Omental fat pad (tissue), 4 donors: ENCODE measurements around the gene HES3. TPM values are rescaled to one million over a fixed set of nuclear protein-coding genes. Genes with fewer than 3 reads are reported as not detected.

Experiments used
- ATAC-seq: fragments of 150-250 bp; one replicate; pipeline ENCODE4 v1.9.1; 2016; ENCODE audit warnings: mild to moderate bottlenecking, moderate library complexity; ENCODE audit not compliant: low FRiP score
- DNase-seq: peaks from one replicate; pipeline ENCODE4 v3.0.0-alpha.2; 2019; ENCODE audit warnings: low spot score
- total RNA-seq, 4 donors: library from RNA; depleted of rRNA; stranded (reverse); fragments of >200 nt; gene quantifications; one replicate each; pipeline ENCODE4 v1.1.0, GENCODE V29; 2016
- TF ChIP-seq, protein P1 (sequence below), 3 donors: fragments of 450-650 bp; IDR thresholded peaks; one replicate each; pipeline ENCODE4 v1.5.1; 2016 to 2017; ENCODE audit warnings: antibody characterized with exemption in 3 of 3, mild to moderate bottlenecking in 3 of 3, moderate library complexity in 2 of 3

The HES3 gene
- total RNA-seq, 4 donors from 2014 or later = not detected

DNA sequence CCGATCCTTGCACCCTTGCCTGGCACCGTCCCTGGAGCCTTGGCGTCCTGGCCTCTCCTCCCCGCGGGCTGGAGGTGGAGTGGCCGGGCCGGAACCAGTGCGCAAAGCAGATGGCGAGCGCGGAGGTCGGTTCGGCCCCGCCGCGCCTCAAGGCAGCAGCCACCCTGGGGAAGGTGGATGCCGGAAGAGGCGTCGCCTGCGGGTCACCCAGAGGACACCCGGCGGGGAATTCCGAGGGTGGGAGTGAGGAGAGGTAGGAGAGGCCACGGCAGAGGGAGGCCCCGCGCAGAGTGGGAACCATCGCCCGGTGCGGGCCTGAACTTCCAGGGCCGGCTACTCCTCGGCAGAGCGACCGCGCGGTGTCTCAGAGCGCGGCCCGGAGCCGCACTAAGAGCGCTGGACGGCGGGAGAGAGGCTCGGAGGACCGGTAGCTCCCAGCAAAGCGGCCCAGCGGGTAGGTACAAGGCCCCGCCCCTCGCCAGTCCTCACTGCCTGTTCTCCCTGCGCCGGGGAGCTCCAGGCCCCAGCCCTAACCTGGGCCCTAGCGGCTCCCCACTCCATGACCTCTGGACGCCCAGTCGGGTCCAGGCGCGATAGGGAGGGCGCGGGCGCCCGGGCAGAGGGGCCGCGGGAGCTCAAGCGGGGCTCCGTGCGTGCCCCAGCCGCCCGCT, 38.0 kb upstream of the HES3 start, which contains the start of gene RNF207:
Gene RNF207, plus strand, starts transcription at position 271 of the 671 bp plus-strand sequence. CDS start 417 bp downstream, outside the sequence.
- ATAC-seq (peak; percentile 69), DNase-seq (no peak)
- TF ChIP-seq, protein P1, sequence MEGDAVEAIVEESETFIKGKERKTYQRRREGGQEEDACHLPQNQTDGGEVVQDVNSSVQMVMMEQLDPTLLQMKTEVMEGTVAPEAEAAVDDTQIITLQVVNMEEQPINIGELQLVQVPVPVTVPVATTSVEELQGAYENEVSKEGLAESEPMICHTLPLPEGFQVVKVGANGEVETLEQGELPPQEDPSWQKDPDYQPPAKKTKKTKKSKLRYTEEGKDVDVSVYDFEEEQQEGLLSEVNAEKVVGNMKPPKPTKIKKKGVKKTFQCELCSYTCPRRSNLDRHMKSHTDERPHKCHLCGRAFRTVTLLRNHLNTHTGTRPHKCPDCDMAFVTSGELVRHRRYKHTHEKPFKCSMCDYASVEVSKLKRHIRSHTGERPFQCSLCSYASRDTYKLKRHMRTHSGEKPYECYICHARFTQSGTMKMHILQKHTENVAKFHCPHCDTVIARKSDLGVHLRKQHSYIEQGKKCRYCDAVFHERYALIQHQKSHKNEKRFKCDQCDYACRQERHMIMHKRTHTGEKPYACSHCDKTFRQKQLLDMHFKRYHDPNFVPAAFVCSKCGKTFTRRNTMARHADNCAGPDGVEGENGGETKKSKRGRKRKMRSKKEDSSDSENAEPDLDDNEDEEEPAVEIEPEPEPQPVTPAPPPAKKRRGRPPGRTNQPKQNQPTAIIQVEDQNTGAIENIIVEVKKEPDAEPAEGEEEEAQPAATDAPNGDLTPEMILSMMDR (IDR thresholded peaks at IDR 0.05) = no peak

DNA sequence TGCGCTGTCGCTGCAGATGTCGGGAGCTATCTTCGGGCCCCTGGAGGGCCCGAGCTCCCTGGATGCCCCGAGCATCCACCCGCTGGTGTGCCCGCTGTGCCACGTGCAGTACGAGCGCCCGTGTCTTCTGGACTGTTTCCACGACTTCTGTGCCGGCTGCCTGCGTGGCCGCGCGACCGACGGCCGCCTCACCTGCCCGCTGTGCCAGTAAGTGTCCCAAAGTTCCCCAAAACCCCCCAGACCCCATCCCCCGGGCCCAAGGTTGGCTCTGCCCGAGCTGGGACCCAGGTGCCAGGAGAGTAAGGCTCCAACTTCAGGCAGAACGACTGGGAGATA, 37.5 kb upstream of the HES3 start:
- no peak for ATAC-seq
- TF ChIP-seq, protein P1 (IDR thresholded peaks at IDR 0.05) = no peak
- no peak for DNase-seq

DNA sequence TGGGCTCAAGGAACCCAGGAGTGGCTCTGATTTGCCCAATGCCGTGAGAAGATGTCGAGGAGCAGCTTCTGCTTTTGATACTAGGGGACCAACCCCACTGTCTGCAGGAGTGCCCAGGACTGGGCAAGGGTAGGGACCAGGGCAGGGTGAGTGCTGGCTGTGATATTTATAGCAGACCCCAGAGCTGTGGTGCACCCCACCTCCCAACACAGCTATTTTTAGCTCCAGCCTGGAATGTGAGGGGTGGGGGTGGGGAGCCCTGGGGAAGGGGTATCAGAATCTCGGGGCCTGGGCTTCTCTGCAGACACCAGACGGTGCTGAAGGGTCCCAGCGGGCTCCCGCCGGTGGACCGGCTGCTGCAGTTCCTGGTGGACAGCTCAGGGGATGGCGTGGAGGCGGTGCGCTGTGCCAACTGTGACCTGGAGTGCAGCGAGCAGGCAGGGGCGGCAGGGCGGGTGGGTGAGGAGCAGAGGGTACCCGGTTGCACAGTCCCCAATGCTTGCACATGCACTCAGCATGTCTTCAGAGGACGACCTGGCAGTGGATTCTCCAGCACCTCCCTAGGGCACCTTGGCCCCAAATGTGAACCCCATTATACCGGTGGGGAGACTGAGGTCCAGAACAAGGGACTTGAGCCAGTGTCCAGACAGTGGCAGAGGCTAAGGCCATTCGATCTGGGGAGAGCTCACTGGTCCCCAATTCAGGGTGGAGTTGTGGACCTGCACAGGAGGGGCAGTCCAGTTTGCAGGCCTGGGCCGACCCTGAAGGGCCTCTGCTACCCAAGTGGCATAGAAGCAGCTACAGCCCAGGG, 36.7 kb upstream of the HES3 start:
- DNase-seq = no peak
- TF ChIP-seq, protein P1 (IDR thresholded peaks at IDR 0.05) = no peak
- no peak for ATAC-seq

DNA sequence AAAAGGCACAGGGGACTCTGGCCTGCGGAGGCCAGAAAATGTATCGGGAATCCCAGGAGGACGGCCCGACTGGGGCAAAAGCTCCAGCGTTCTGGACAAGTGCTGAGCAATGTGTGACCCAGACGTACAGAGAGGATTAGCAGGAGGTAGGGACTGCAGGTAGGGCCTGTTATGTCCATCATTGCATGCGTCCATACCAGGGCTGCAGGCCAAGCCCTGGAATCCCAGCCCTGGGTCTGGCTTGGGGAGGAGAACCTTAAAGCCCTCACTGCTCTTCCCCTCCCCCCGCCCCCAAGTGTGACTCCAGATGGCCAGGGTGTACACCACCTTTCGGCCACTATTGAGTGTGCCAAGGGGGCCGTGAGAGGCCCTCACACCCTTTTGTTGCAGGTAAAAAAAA, 36.1 kb upstream of the HES3 start:
- ATAC-seq (no peak), DNase-seq (no peak)
- TF ChIP-seq, protein P1 (IDR thresholded peaks at IDR 0.05) = no peak

DNA sequence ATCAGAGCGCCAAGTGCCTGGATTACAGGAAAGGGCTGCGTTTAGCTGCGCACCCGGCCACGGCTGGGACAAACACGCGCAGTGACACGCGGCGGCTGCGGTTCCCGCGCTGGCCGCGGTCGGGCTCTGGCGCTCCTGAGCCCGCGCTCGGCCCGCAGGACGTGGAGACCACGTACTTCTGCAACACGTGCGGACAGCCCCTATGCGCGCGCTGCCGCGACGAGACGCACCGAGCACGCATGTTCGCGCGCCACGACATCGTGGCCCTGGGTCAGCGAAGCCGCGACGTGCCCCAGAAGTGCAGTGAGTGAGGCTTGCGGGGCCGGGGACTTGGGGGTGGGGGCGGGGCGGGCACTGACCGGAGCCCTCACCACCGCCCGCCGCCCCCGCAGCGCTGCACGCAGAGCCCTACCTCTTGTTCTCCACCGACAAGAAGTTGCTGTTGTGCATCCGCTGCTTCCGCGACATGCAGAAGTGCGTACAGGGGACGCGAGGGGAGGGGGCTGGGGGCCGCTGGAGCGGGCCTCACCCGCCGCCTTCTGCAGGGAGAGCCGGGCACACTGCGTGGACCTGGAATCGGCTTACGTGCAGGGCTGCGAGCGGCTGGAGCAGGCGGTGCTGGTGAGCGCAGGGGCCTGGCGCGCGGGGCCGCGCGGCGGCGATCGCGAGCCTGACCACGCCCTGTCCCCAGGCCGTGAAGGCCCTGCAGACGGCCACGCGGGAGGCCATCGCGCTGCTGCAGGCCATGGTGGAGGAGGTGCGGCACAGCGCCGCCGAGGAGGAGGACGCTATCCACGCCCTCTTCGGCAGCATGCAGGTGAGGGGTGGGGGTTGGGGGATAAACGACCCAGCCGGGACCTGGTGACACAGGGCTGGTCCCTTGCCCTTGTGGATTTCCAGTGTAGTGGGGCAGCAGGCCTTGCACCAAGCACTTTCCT, 35.0 kb upstream of the HES3 start:
- DNase-seq (no peak), ATAC-seq (no peak)
- TF ChIP-seq, protein P1 (IDR thresholded peaks at IDR 0.05) = no peak

DNA sequence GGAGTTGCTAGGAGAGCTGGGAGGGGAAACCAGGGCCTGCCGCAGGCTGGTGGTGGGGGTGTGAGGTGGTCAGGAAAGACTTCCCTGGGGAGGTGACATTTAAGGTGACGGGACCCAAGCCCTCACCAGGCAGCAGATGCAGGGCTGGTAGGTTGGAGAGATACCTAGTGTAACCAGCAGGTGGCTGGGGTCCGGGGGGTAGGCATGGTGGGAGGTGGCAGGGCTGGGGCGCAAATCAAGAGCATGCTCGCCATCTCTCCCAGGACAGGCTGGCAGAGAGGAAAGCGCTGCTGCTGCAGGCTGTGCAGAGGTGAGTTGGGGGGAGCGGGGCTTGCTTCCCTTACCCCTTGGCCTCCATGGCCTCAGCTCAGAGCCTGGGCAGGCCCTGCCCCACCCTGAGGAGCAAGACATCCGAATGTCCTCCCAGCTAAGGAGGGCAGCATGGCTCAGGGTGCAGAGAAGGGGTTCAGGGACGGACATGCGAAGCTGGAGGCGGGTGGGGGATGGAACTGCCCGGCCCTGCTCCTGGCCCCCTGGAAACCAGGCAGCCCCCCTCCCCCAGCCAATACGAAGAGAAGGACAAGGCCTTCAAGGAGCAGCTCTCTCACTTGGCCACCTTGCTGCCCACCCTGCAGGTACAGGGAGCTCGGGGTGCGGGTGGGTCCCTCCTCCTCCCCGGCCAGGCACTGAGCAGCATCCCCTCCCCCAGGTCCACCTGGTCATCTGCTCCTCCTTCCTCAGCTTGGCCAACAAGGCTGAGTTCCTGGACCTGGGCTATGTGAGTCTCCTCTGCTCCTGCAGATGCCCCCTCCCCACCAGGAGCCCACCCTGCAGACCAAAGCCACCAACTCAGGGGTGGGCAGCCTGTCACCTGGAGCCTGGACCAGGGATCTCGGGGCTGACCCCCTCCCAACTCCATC, 34.1 kb upstream of the HES3 start:
- TF ChIP-seq, protein P1 (IDR thresholded peaks at IDR 0.05) = no peak
- DNase-seq (no peak), ATAC-seq (no peak)
